GM19043 (cell line): ENCODE measurements around the gene NIPAL1.

Experiments
- ATAC-seq: cut with Tn5 transposase; IDR thresholded peaks from one replicate; pipeline ENCODE4 v1.9.1; 2021; ENCODE audit warnings: low read depth; ENCODE audit not compliant: unreplicated experiment

Gene NIPAL1

GRCh38 chr4:48024522-48024921 lies 8.0 kb downstream of the NIPAL1 start:
- no peak for ATAC-seq

- ATAC-seq, result no peak
Measured at GRCh38 chr4:48025005-48025404, 8.4 kb downstream of the NIPAL1 start.

- peak; percentile 61 for ATAC-seq
Measured at GRCh38 chr4:48027653-48028052, 11.1 kb downstream of the NIPAL1 start.

- peak; percentile 62 for ATAC-seq
Measured at GRCh38 chr4:48028696-48029095, 12.1 kb downstream of the NIPAL1 start.

GRCh38 chr4:48030470-48030869 lies 13.9 kb downstream of the NIPAL1 start:
- no peak for ATAC-seq

GRCh38 chr4:48031802-48032525 lies 15.4 kb downstream of the NIPAL1 start:
- ATAC-seq, result no peak

- ATAC-seq, result no peak
Measured at GRCh38 chr4:48032721-48033120, 16.1 kb downstream of the NIPAL1 start.

- no peak for ATAC-seq
Measured at GRCh38 chr4:48033412-48033811, 16.8 kb downstream of the NIPAL1 start.

GRCh38 chr4:48033825-48034413 lies 17.3 kb downstream of the NIPAL1 start:
- ATAC-seq, result no peak

GRCh38 chr4:48035952-48036351 lies 19.4 kb downstream of the NIPAL1 start:
- no peak for ATAC-seq

- no peak for ATAC-seq
Measured at GRCh38 chr4:48037117-48037462, 20.5 kb downstream of the NIPAL1 start.

- no peak for ATAC-seq
Measured at GRCh38 chr4:48038666-48039065, 22.1 kb downstream of the NIPAL1 start.

- ATAC-seq, result no peak
Measured at GRCh38 chr4:48039561-48039960, 23.0 kb downstream of the NIPAL1 start.

- no peak for ATAC-seq
Measured at GRCh38 chr4:48041535-48042137, 25.1 kb downstream of the NIPAL1 start.

- no peak for ATAC-seq
Measured at GRCh38 chr4:48042979-48043461, 26.4 kb downstream of the NIPAL1 start.

- ATAC-seq, result no peak
Measured at GRCh38 chr4:48043504-48043903, 26.9 kb downstream of the NIPAL1 start.

- no peak for ATAC-seq
Measured at GRCh38 chr4:48044298-48044697, 27.7 kb downstream of the NIPAL1 start.

- no peak for ATAC-seq
Measured at GRCh38 chr4:48046059-48046458, 29.5 kb downstream of the NIPAL1 start.

- peak; percentile 92 for ATAC-seq
Measured at GRCh38 chr4:48047421-48047844, 30.9 kb downstream of the NIPAL1 start.

- peak; percentile 8 for ATAC-seq
Measured at GRCh38 chr4:48047896-48048295, 31.3 kb downstream of the NIPAL1 start.

GRCh38 chr4:48049483-48049882 lies 32.9 kb downstream of the NIPAL1 start:
- no peak for ATAC-seq

GRCh38 chr4:48051078-48051477 lies 34.5 kb downstream of the NIPAL1 start:
- no peak for ATAC-seq
